Activated B cell treated with CpG ODN at 0.5 μM for 24 hours (primary cell): Measurements from ENCODE around the gene CACNA2D3. TPM values are rescaled to one million over a fixed set of nuclear protein-coding genes. Genes with fewer than 3 reads are reported as not detected.

ENCODE experiments used
- ATAC-seq: fragments of 200-7000 bp; cut with Tn5 transposase; one replicate; pipeline ENCODE4 v1.10.0; 2021; ENCODE audit warnings: low read depth, mild to moderate bottlenecking, moderate library complexity
- CTCF ChIA-PET: fragments of 350-600 bp; sonication (Branson Sonifier 250); formaldehyde crosslinking; loops from one replicate; lab custom pipeline; 2021; ENCODE audit warnings: antibody characterized with exemption; lab: Charles Lee
- POLR2A ChIA-PET: fragments of 350-600 bp; sonication (Branson Sonifier 250); formaldehyde crosslinking; loops from one replicate; lab custom pipeline; 2021; ENCODE audit warnings: antibody characterized with exemption; lab: Charles Lee
- DNase-seq: peaks from one replicate; pipeline ENCODE4 v3.0.0; 2022
- H3K27ac Mint-ChIP-seq: one replicate; pipeline ENCODE4 v1.8.0; 2020; ENCODE audit warnings: mixed read lengths
- H3K27me3 Mint-ChIP-seq: one replicate; pipeline ENCODE4 v1.8.0; 2021; ENCODE audit warnings: mixed read lengths
- H3K36me3 Mint-ChIP-seq: one replicate; pipeline ENCODE4 v1.8.0; 2021; ENCODE audit warnings: low read depth, mixed read lengths
- H3K4me1 Mint-ChIP-seq: one replicate; pipeline ENCODE4 v1.8.0; 2021; ENCODE audit warnings: mixed read lengths
- H3K4me3 Mint-ChIP-seq: one replicate; pipeline ENCODE4 v1.8.0; 2020; ENCODE audit warnings: mild to moderate bottlenecking, mixed read lengths
- H3K9me3 Mint-ChIP-seq: one replicate; pipeline ENCODE4 v1.8.0; 2020; ENCODE audit warnings: mixed read lengths
- CTCF ChIP-seq: fragments of 200-600 bp; IDR thresholded peaks from one replicate; pipeline ENCODE4 v1.8.0; 2022; ENCODE audit warnings: antibody characterized with exemption, mild to moderate bottlenecking
- intact Hi-C: fragments of 100-400 bp; cut with micrococcal nuclease; formaldehyde crosslinking; loops from one replicate; pipeline ENCODE4 v1.15.1; 2024
- total RNA-seq: library from RNA; stranded (reverse); gene quantifications from 2 replicates; pipeline ENCODE4 v1.2.3, GENCODE V29; 2022

The CACNA2D3 gene
- total RNA-seq, 1 donor from 2014 or later = not detected

GRCh38 chr3:54719914-54720313, 597.6 kb downstream of the CACNA2D3 start:
- no peaks in the 10 kb centered on the region for H3K4me1 Mint-ChIP-seq

GRCh38 chr3:54720604-54721003, 598.3 kb downstream of the CACNA2D3 start:
- no peak overlapping the region for H3K4me3 Mint-ChIP-seq
- no peak for TF ChIP-seq CTCF
- H3K9me3 Mint-ChIP-seq = peaks cover 4% of the 10 kb centered on the region
- H3K27me3 Mint-ChIP-seq = no peaks in the 10 kb centered on the region
- POLR2A ChIA-PET = no interaction called here
- H3K36me3 Mint-ChIP-seq = no peaks in the 10 kb centered on the region
- DNase-seq (no peak), ATAC-seq (no peak)
- no peak overlapping the region for H3K27ac Mint-ChIP-seq
- no peaks in the 10 kb centered on the region for H3K4me1 Mint-ChIP-seq
- intact Hi-C loops = no loop called here
- CTCF ChIA-PET = no interaction called here

More at GRCh38 chr3:54719914-54720313, 597.6 kb downstream of the CACNA2D3 start:
- intact Hi-C loops = no loop called here
- Mint-ChIP-seq H3K4me3 (no peak overlapping the region), H3K27ac (no peak overlapping the region), H3K9me3 (peaks cover 4% of the 10 kb centered on the region), H3K36me3 (no peaks in the 10 kb centered on the region), H3K27me3 (no peaks in the 10 kb centered on the region)
- no peak for DNase-seq
- TF ChIP-seq CTCF = no peak
- no peak for ATAC-seq
- CTCF ChIA-PET = no interaction called here
- POLR2A ChIA-PET = no interaction called here

GRCh38 chr3:54731732-54732445, 609.5 kb downstream of the CACNA2D3 start:
- Mint-ChIP-seq H3K27me3 (no peaks in the 10 kb centered on the region), H3K36me3 (no peaks in the 10 kb centered on the region)

GRCh38 chr3:54733106-54734006, 611.0 kb downstream of the CACNA2D3 start:
- no peak overlapping the region for H3K4me3 Mint-ChIP-seq
- TF ChIP-seq CTCF = no peak
- ChIA-PET POLR2A (no interaction called here), CTCF (no interaction called here)
- no peak for DNase-seq
- H3K36me3 Mint-ChIP-seq = no peaks in the 10 kb centered on the region
- no peaks in the 10 kb centered on the region for H3K4me1 Mint-ChIP-seq
- intact Hi-C loops = no loop called here
- H3K27me3 Mint-ChIP-seq = no peaks in the 10 kb centered on the region
- no peak for ATAC-seq
- peaks cover 3% of the 10 kb centered on the region for H3K9me3 Mint-ChIP-seq
- no peak overlapping the region for H3K27ac Mint-ChIP-seq

More at GRCh38 chr3:54731732-54732445, 609.5 kb downstream of the CACNA2D3 start:
- TF ChIP-seq CTCF = no peak
- DNase-seq = no peak
- POLR2A ChIA-PET = no interaction called here
- H3K27ac Mint-ChIP-seq = no peak overlapping the region
- H3K4me1 Mint-ChIP-seq = no peaks in the 10 kb centered on the region
- ATAC-seq = no peak
- H3K4me3 Mint-ChIP-seq = no peak overlapping the region
- intact Hi-C loops = no loop called here
- CTCF ChIA-PET = no interaction called here
- peaks cover 12% of the 10 kb centered on the region for H3K9me3 Mint-ChIP-seq

- Mint-ChIP-seq H3K4me1 (no peaks in the 10 kb centered on the region), H3K4me3 (no peak overlapping the region), H3K27ac (no peak overlapping the region), H3K27me3 (no peaks in the 10 kb centered on the region), H3K9me3 (no peaks in the 10 kb centered on the region), H3K36me3 (no peaks in the 10 kb centered on the region)
- ATAC-seq = no peak
- DNase-seq = no peak
- POLR2A ChIA-PET = no interaction called here
- intact Hi-C loops = no loop called here
- TF ChIP-seq CTCF = no peak
- CTCF ChIA-PET = no interaction called here
Measured at GRCh38 chr3:54736459-54736858, 614.1 kb downstream of the CACNA2D3 start.
